Measurements from ENCODE around the gene OR2M5.

Gene OR2M5

GRCh38 chr1:248144513-248145198 lies at the start of gene OR2M5:
OR2M5 (plus strand) TSS chr1:248145148; CDS start chr1:248145148, 0 bp downstream.
- DNase-seq: no peak

DNA sequence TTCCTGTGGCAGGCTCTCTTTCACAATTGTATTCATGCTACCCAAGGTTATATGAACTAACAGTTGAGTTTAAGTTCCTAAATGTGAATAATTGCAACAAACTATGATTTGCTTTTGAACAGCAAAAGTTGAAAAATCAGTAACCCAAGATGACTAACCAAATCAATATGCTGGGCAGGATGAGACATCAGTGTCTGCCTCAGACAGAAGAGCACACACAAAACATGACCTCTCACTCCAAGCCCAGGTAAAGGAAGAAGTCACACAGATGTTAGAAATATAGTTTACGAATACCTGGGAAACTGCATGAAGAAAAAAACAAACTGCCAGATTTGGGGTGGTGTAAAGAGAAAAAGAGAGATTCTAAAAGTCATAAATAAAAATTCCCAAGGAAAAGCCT lies 46.4 kb upstream of the OR2M5 start:
- DNase-seq: no peak

GRCh38 chr1:248102847-248103246 lies 42.1 kb upstream of the OR2M5 start:
- DNase-seq: no peak

DNA sequence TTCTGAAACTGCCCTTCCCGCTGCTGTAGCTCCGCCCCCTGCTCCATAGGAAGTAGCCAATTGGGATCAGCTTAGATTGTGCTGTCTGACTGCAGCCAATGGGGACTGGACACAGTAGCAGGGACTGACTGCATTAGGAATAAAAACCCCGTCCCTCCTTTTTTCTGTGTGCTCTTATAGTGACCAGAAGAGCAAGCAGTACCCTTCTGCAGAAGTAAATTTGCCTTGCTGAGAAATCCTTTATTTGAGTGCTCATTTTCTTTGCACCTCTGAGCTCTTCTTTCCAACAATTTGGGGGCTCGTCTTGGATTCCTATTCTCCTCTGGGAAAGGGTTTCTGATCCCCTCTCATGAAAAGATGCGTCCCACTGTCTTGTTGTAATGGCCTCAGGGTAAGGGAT lies 33.8 kb upstream of the OR2M5 start:
- no peak for DNase-seq

DNA sequence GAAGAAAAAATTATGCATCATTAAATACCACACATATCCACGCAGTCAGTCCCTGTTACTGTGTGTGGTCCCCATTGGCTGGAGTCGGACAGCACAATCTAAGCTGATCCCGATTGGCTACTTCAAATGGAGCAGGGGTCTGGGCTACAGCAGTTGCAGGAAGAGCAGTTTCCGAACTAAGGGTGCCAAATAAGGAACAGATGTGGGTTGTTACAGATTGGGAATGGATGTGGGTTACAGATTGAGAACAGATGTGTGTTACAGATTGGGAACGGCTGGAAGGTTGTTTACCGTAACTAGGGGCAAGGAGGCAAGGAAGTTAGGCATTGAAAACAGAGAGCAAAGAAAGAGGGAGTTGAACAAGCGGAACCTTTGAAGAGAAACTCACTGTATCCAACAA lies 30.1 kb upstream of the OR2M5 start:
- DNase-seq: no peak

GRCh38 chr1:248127653-248128052 lies 17.3 kb upstream of the OR2M5 start:
- DNase-seq: no peak

- DNase-seq: no peak
These were observed 8.1 kb upstream of the OR2M5 start for GRCh38 chr1:248136811-248137210.

- DNase-seq: no peak
These were observed 4.1 kb upstream of the OR2M5 start for GRCh38 chr1:248140846-248141245.

DNA sequence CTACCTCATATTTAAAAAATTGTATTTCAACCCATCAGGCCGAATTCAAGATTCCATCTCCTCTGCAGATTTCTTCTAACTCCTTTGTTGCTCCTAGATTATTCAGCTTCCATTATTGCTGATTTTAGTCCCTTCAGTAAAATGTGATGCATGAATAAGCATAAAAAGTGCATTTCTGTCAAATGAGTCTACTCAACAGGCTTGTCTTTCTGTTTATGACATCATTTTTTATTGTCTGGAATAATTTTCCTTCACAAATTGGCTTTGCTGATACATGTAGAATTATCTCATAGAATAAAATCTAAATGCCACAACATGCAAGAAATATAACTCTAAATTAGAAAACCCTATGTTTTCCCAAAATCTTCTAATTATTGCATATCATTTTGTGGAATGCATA lies 1.6 kb upstream of the OR2M5 start:
- DNase-seq: no peak

DNA sequence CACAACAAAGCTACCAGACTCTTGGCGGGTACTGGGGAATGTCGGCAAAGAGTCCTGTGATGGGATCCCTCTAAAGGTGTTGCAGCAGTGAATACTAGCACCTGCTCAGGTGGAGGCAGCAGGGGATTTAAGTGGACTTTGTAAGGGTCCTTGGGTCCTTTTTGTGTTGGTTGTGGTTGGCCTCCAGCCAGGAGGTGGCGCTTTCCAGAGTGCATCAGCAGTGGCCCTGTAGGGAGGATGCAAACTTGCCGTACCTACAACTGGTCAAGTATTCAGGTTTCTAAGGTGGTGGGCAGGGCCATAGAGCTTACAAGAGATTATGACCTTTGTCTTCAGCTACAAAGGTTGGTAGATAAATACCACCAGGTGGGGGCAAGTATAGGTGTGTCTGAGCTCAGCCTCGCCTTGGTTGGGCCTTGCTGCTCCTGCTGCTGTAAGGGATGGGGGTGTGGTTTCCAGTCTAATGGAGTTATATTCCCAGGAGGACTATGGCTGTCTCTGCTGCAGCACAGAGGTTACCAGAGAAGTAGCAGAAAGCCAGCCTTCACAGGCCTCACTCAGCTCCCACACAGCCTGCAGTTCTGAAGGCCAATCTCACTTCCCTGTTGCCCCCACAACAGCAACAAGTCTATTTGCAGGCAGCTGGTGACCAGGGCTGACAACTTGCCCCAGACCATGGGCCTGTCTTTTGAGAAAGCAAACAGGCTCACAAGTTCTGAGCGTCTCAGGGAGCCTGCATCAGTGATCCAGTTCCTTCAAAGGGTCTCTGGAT lies 7.3 kb downstream of the OR2M5 start:
- no peak for DNase-seq

DNA sequence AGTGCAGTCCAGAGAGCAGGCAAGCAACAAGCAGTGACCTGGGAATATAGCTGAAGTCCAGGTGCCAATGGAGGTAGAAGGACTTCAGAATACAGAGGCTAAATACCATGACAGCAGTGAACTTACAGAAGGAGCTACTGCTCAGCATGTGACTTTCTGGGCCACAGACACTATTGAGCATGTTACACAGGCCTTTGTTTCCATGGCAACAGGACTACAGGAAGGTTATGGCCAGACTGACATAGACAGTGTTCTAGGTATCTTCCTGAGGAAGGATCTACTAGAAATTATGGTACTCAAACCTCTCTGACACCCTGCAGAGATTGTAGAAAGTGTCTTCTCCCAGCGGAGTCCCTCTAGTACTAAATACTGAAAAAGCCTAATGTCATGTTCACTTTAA lies 11.0 kb downstream of the OR2M5 start:
- no peak for DNase-seq

DNA sequence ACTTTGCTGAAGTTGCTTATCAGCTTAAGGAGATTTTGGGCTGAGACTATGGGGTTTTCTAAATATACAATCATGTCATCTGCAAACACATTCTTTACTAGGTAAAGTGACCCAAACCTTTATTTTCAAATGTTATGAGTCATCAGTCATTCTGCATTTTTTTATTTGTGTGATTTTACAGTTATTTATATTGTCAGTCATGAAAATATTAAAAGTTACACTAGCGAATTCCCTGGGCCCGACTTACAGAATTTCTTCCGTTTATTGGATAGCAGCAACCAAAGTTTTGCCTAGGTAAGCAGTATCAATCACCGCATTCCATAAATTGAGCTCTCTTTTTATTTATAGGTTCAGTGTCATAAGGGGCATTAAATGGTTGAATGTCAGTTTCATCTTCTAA lies 13.8 kb downstream of the OR2M5 start:
- no peak for DNase-seq

DNA sequence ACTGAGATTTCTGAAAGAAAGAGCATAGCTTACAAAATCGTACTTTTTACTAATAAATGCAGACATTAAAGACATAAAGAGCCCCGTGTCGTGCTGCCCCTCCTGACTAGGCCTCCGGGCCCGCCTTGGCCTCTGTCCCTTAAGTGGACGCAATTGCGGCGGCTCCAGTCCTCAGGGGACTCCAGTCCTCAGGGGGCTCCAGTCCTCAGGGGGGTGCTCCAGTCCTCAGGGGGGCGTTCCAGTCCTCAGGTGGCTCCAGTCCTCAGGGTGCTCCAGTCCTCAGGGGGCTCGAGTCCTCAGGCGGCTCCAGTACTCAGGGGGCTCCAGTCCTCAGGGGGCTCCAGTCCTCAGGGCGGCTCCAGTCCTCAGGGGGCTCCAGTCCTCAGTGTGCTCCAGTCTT lies 19.1 kb downstream of the OR2M5 start:
- DNase-seq: no peak

GRCh38 chr1:248165186-248165585 lies 20.2 kb downstream of the OR2M5 start:
- DNase-seq: no peak

DNA sequence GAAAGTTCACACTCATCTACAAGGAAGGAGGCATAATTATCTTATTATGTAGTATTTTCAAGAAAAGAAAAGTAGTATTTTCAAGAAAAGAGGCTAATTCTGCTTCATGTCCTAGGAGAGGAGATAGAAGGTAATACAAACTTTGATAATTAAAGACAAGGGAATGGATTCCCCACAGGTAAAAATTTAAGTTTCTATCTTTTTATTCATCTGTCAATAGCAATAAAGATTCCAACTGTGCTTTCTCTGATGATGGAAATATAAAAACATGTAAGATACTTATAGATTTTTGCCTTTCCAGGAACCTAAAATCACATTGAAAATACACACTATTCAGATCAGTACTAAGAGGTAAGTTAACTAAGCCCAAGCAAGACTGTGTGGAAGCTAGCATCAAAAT lies 29.6 kb downstream of the OR2M5 start, which contains the start of gene OR2M2:
Gene OR2M2 (plus strand): TSS at position 301 of the 400 bp plus-strand sequence. CDS start 5,165 bp downstream, outside the sequence.
- DNase-seq: no peak

GRCh38 chr1:248183996-248184395 lies 39.0 kb downstream of the OR2M5 start:
- DNase-seq: no peak

- no peak for DNase-seq
These were observed 42.4 kb downstream of the OR2M5 start for GRCh38 chr1:248187363-248187762.

- DNase-seq: no peak
These were observed 44.1 kb downstream of the OR2M5 start for GRCh38 chr1:248189026-248189425.

- no peak for DNase-seq
These were observed 49.2 kb downstream of the OR2M5 start for GRCh38 chr1:248194117-248194516.
